GM21786 (cell line): ENCODE measurements around the gene CYP2A7.
"Not testable (repeated sequence)": the region's sequence is repeated elsewhere in the genome, so short reads cannot be mapped to it uniquely, and the experiment has no call there.

Experiments
- ATAC-seq: cut with Tn5 transposase; IDR thresholded peaks from one replicate; pipeline ENCODE4 v1.9.1; 2021; ENCODE audit not compliant: unreplicated experiment

Gene CYP2A7

GRCh38 chr19:40882062-40882461, at the start of gene CYP2A7:
Gene CYP2A7 (minus strand): TSS chr19:40882231. CDS start chr19:40882210, 21 bp downstream.
- ATAC-seq: not testable (repeated sequence)

GRCh38 chr19:40930799-40931198, 48.8 kb upstream of the CYP2A7 start:
- ATAC-seq: not testable (repeated sequence)

- not testable (repeated sequence) for ATAC-seq
Measured at GRCh38 chr19:40929942-40930341, 47.9 kb upstream of the CYP2A7 start.

GRCh38 chr19:40928850-40929249, 46.8 kb upstream of the CYP2A7 start:
- no peak for ATAC-seq

- ATAC-seq: no peak
Measured at GRCh38 chr19:40927567-40927966, 45.5 kb upstream of the CYP2A7 start.

- ATAC-seq: not testable (repeated sequence)
Measured at GRCh38 chr19:40926276-40926675, 44.2 kb upstream of the CYP2A7 start.

- ATAC-seq: no peak
Measured at GRCh38 chr19:40923934-40924391, 41.9 kb upstream of the CYP2A7 start.

- ATAC-seq: not testable (repeated sequence)
Measured at GRCh38 chr19:40922237-40923160, 40.5 kb upstream of the CYP2A7 start.

- ATAC-seq: no peak
Measured at GRCh38 chr19:40921005-40921897, 39.2 kb upstream of the CYP2A7 start.

- no peak for ATAC-seq
Measured at GRCh38 chr19:40920300-40921004, 38.4 kb upstream of the CYP2A7 start.

- not testable (repeated sequence) for ATAC-seq
Measured at GRCh38 chr19:40919530-40920299, 37.7 kb upstream of the CYP2A7 start.

GRCh38 chr19:40918303-40918702, 36.3 kb upstream of the CYP2A7 start:
- not testable (repeated sequence) for ATAC-seq

GRCh38 chr19:40908976-40909375, 26.9 kb upstream of the CYP2A7 start:
- ATAC-seq: no peak

- ATAC-seq: no peak
Measured at GRCh38 chr19:40907968-40908735, 26.1 kb upstream of the CYP2A7 start.

GRCh38 chr19:40906512-40906911, 24.5 kb upstream of the CYP2A7 start:
- no peak for ATAC-seq

GRCh38 chr19:40904673-40905156, 22.7 kb upstream of the CYP2A7 start:
- not testable (repeated sequence) for ATAC-seq

GRCh38 chr19:40901975-40902750, 20.1 kb upstream of the CYP2A7 start:
- not testable (repeated sequence) for ATAC-seq

GRCh38 chr19:40900521-40900920, 18.5 kb upstream of the CYP2A7 start:
- ATAC-seq: not testable (repeated sequence)
